Kidney epithelial cell (primary cell): Measurements from ENCODE around the gene CCS. TPM values are rescaled to one million over a fixed set of nuclear protein-coding genes. Genes with fewer than 3 reads are reported as not detected.
"Not testable (repeated sequence)": the region's sequence is repeated elsewhere in the genome, so short reads cannot be mapped to it uniquely, and the experiment has no call there.

Source experiments
- DNase-seq: peaks from one replicate; pipeline ENCODE4 v3.0.0-alpha.2; 2010; ENCODE audit warnings: low read depth
- H3K27me3 ChIP-seq: 2 replicates; pipeline ENCODE4 v1.6.0; 2011; ENCODE audit warnings: low read length; ENCODE audit not compliant: control insufficient read depth, insufficient read depth
- H3K36me3 ChIP-seq: 2 replicates; pipeline ENCODE4 v1.5.1; 2011; ENCODE audit warnings: low read length; ENCODE audit not compliant: control insufficient read depth, insufficient read depth
- H3K4me3 ChIP-seq: 2 replicates; pipeline ENCODE4 v1.5.1; 2011; ENCODE audit warnings: low read depth, mild to moderate bottlenecking, control low read depth, low read length
- CTCF ChIP-seq: IDR thresholded peaks from 2 replicates; pipeline ENCODE4 v1.5.1; 2011; ENCODE audit warnings: mild to moderate bottlenecking, moderate library complexity, low read length, control low read depth, inconsistent platforms; ENCODE audit not compliant: insufficient read depth, poor library complexity, severe bottlenecking
- total RNA-seq: library from RNA; depleted of rRNA; stranded (reverse); fragments of >200 nt; gene quantifications from 2 replicates; pipeline ENCODE4 v1.2.3, GENCODE V29; 2015

The CCS gene
- total RNA-seq, 1 donor from 2014 or later: 20.6 TPM

- no peak for TF ChIP-seq CTCF
- H3K36me3 ChIP-seq: peaks cover 1% of the 10 kb centered on the region
- DNase-seq: no peak
- no peak overlapping the region for H3K4me3 ChIP-seq
- H3K27me3 ChIP-seq: no peaks in the 10 kb centered on the region
Observed at GRCh38 chr11:66604155-66604554, 11.2 kb downstream of the CCS start.

GRCh38 chr11:66606608-66607007 lies 13.6 kb downstream of the CCS start:
- DNase-seq, H3K36me3 ChIP-seq, H3K4me3 ChIP-seq, H3K27me3 ChIP-seq: not testable (repeated sequence)

- DNase-seq: no peak
- Histone ChIP-seq H3K4me3 (no peak overlapping the region), H3K36me3 (no peaks in the 10 kb centered on the region), H3K27me3 (no peaks in the 10 kb centered on the region)
- no peak for TF ChIP-seq CTCF
Observed at GRCh38 chr11:66607126-66607834, 14.3 kb downstream of the CCS start.

GRCh38 chr11:66609721-66610617 lies 17.0 kb downstream of the CCS start:
- H3K36me3 ChIP-seq: no peaks in the 10 kb centered on the region
- no peaks in the 10 kb centered on the region for H3K27me3 ChIP-seq
- DNase-seq: no peak
- no peak overlapping the region for H3K4me3 ChIP-seq
- TF ChIP-seq CTCF: no peak

- Histone ChIP-seq H3K4me3 (no peak overlapping the region), H3K27me3 (no peaks in the 10 kb centered on the region), H3K36me3 (no peaks in the 10 kb centered on the region)
- DNase-seq: no peak
- TF ChIP-seq CTCF: no peak
Observed at GRCh38 chr11:66612458-66612857, 19.5 kb downstream of the CCS start.

GRCh38 chr11:66614073-66614472 lies 21.1 kb downstream of the CCS start:
- no peak for TF ChIP-seq CTCF
- Histone ChIP-seq H3K36me3 (no peaks in the 10 kb centered on the region), H3K27me3 (no peaks in the 10 kb centered on the region), H3K4me3 (no peak overlapping the region)
- no peak for DNase-seq
